Umbilical cord (tissue), 2 donors: ENCODE data around the gene GLCCI1. TPM values are rescaled to one million over a fixed set of nuclear protein-coding genes. Genes with fewer than 3 reads are reported as not detected.

ENCODE experiments used
- DNase-seq: peaks from one replicate; pipeline ENCODE4 v3.0.0-alpha.2; 2015; ENCODE audit warnings: low spot score
- total RNA-seq: library from RNA; depleted of rRNA; stranded (reverse); fragments of >200 nt; gene quantifications from one replicate; pipeline ENCODE4 v1.2.3, GENCODE V29; 2014; ENCODE audit warnings: low replicate concordance; ENCODE audit not compliant: insufficient read depth

GLCCI1 gene
- 12.3 TPM for total RNA-seq

GRCh38 chr7:7968544-7969305 is at the start of gene GLCCI1:
Gene GLCCI1, plus strand, starts transcription at chr7:7968796. Its CDS starts 555 bp downstream, at chr7:7969351.
- DNase-seq: peak; percentile 99

- no peak for DNase-seq
These were observed 49.1 kb upstream of the GLCCI1 start for GRCh38 chr7:7919449-7919945.

GRCh38 chr7:7920056-7920455 is 48.5 kb upstream of the GLCCI1 start:
- DNase-seq: no peak

GRCh38 chr7:7920481-7920880 is 48.1 kb upstream of the GLCCI1 start:
- DNase-seq: no peak

- no peak for DNase-seq
These were observed 46.8 kb upstream of the GLCCI1 start for GRCh38 chr7:7921830-7922229.

- no peak for DNase-seq
These were observed 45.8 kb upstream of the GLCCI1 start for GRCh38 chr7:7922684-7923385.

- DNase-seq: no peak
These were observed 44.8 kb upstream of the GLCCI1 start for GRCh38 chr7:7923818-7924217.

GRCh38 chr7:7924303-7924702 is 44.3 kb upstream of the GLCCI1 start:
- DNase-seq: no peak

- DNase-seq: no peak
These were observed 37.0 kb upstream of the GLCCI1 start for GRCh38 chr7:7931626-7932025.

- DNase-seq: no peak
These were observed 36.0 kb upstream of the GLCCI1 start for GRCh38 chr7:7932553-7932952.

GRCh38 chr7:7933915-7934526 is 34.6 kb upstream of the GLCCI1 start:
- DNase-seq: no peak

- DNase-seq: no peak
These were observed 33.7 kb upstream of the GLCCI1 start for GRCh38 chr7:7934945-7935344.

- no peak for DNase-seq
These were observed 30.1 kb upstream of the GLCCI1 start for GRCh38 chr7:7938471-7938870.

GRCh38 chr7:7943951-7944350 is 24.6 kb upstream of the GLCCI1 start:
- DNase-seq: peak; percentile 13

GRCh38 chr7:7944619-7945282 is 23.8 kb upstream of the GLCCI1 start:
- DNase-seq: no peak

- DNase-seq: no peak
These were observed 22.1 kb upstream of the GLCCI1 start for GRCh38 chr7:7946486-7946885.

- DNase-seq: no peak
These were observed 20.4 kb upstream of the GLCCI1 start for GRCh38 chr7:7948232-7948631.

GRCh38 chr7:7953806-7954205 is 14.8 kb upstream of the GLCCI1 start:
- no peak for DNase-seq

- DNase-seq: no peak
These were observed 12.0 kb upstream of the GLCCI1 start for GRCh38 chr7:7956531-7957128.

- DNase-seq: no peak
These were observed 11.1 kb upstream of the GLCCI1 start for GRCh38 chr7:7957513-7957912.

- DNase-seq: no peak
These were observed 8.5 kb upstream of the GLCCI1 start for GRCh38 chr7:7959979-7960670.
